AG09309 (cell line): Measurements from ENCODE around the gene HIVEP3.

Source experiments
- DNase-seq: peaks from one replicate; pipeline ENCODE4 v3.0.0-alpha.2; 2010; ENCODE audit warnings: low read depth
- H3K4me3 ChIP-seq: 2 replicates; pipeline ENCODE4 v1.5.1; 2011; ENCODE audit warnings: mild to moderate bottlenecking, low read depth, low read length, moderate library complexity; ENCODE audit not compliant: control insufficient read depth
- CTCF ChIP-seq: IDR thresholded peaks from 2 replicates; pipeline ENCODE4 v1.5.1; 2011; ENCODE audit warnings: mild to moderate bottlenecking, low read depth, low read length, inconsistent platforms; ENCODE audit not compliant: insufficient read depth, control insufficient read depth; ENCODE audit errors: missing control alignments

HIVEP3 gene

GRCh38 chr1:41792485-41792770 lies 126.3 kb downstream of the HIVEP3 start:
- no peak for TF ChIP-seq CTCF
- DNase-seq = no peak
- no peak overlapping the region for H3K4me3 ChIP-seq

DNA sequence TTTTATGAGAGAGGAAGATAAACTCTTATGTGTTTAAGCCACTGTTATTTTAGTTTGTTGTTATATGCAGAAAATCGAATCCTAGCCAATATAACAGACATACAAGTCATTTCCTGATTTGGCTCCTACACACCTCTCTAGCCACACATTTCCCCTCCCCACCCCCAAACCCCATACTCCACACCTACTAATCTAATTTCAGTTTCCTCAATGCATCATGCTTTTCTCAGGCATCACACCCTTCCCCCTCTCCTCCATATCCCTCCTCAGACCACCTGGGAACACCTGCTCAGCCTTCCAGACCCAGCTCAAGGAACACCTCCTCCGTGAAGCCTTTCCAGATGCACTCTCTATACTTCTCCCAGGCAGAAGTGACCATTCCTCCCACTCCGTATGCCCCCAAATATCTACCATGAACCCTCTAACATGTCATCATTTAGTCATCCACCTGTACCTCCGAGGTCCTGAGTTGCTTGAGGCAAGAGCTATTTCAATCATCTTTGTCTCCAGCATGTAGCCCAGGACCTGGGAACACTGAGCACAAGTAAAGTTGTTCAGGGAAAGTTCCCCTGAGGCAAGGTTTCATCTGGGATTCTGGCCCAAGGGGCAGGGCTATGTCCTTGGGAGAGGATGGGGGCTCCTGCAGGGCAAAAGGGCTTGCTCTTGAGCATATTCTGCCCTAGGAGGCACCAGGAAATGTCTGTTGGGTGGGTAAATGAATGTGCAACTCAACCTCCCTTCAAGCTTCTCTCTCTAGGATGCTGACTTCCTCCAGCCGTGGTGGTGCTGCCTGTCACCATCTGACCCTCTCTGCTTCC lies 126.8 kb downstream of the HIVEP3 start:
- DNase-seq = no peak
- no peak for TF ChIP-seq CTCF
- no peak overlapping the region for H3K4me3 ChIP-seq

DNA sequence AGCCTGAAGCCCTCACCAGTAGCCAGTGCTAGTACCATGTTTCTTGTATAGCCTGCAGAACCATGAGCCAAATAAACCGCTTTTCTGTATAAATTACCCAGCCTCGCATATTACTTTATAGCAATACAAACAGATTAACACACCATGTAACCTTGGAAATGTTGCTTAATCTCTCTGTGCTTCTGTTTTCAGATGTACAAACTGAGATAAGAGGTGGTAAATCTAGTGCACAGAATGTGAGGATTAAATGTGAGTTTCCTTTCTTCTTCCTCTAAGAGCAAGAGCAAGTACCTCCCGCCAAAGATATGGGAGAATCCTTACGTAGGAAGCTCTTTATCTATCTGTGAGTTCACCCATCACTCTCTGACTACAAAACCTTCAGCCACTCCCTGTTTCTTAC lies 128.4 kb downstream of the HIVEP3 start:
- no peak overlapping the region for H3K4me3 ChIP-seq
- DNase-seq = no peak
- TF ChIP-seq CTCF = no peak

DNA sequence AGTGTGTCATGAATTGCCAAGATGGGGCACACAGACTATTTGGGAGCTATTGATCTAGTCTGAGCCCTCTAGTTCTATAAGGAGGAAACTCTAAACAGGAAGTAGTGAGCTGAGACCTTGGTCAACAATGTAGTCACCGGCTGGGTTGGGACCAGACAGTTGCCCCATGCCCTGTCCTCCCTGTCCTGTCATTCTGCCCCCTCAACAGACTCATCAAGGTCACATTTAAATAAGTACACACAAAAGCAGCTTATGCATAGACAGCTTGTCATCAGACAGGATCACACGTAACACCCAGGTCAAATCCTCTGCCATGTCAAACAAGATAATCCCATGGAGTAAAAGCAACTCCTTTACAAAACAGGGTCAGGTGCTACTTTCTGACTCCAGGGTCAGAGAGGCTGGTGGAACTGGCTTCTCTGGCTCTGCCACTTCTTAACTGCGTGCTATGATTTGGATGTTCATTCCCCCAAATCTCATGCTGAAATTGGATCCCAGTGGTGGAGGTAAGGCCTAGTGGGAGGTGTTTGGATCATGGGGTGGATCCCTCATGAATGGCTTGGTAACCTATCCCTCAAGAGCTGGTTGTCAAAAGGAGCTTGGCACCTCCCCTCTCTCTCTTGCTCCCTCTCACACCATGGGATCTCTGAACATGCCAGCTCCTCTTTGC lies 128.9 kb downstream of the HIVEP3 start:
- TF ChIP-seq CTCF = no peak
- no peak for DNase-seq
- no peak overlapping the region for H3K4me3 ChIP-seq

DNA sequence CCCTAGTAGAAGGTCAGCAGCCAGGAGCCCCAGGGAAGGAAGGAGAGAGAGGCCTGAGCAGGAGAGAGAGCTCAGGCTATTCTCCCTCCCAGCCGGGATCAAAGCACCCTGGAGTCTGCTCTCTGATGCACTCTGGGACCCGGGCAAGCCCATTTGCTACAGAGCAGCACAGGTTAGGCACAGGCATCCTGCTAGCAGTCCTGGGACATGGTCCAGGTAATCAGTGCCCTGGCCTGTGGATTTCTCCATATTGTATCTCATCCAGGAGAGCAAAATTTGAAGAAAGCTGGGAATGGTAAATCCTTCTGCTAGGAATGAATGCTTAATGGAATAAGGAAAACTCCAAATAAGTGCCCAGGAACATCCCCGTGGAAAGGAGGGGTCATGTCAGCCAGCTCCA lies 130.3 kb downstream of the HIVEP3 start:
- DNase-seq = no peak
- no peak for TF ChIP-seq CTCF
- no peak overlapping the region for H3K4me3 ChIP-seq

GRCh38 chr1:41784531-41785274 lies 134.0 kb downstream of the HIVEP3 start:
- peak; percentile 73 for DNase-seq
- TF ChIP-seq CTCF = peak; percentile 14
- no peak overlapping the region for H3K4me3 ChIP-seq
